GM12878 (cell line): ENCODE results near the gene BHLHE41.

Experiments used
- CHD4 ChIP-seq: fragments of 200-600 bp; sonication (generic); IDR thresholded peaks from 2 replicates; pipeline ENCODE4 v1.6.1; 2016; ENCODE audit warnings: mild to moderate bottlenecking
- MYC ChIP-seq: IDR thresholded peaks from 2 replicates; pipeline ENCODE4 v1.6.1; 2011; ENCODE audit warnings: mild to moderate bottlenecking, low read length, moderate library complexity, inconsistent platforms; ENCODE audit not compliant: insufficient read depth, insufficient replicate concordance, insufficient read length, severe bottlenecking
- POLR2A ChIP-seq: IDR thresholded peaks from 2 replicates; pipeline ENCODE4 v1.6.1; 2011; ENCODE audit warnings: low read depth, mild to moderate bottlenecking, low read length
- POLR2AphosphoS5 ChIP-seq: IDR thresholded peaks from 2 replicates; pipeline ENCODE4 v1.6.1; 2011; ENCODE audit warnings: mild to moderate bottlenecking, low read length, inconsistent platforms
- TF ChIP-seq, protein P1 (sequence below), 3 experiments: IDR thresholded peaks in 2 of 3; conservative IDR thresholded peaks in 1 of 3; 2 replicates each; pipeline ENCODE4 v1.5.1; 2011; ENCODE audit warnings: low read depth in 3 of 3, low read length in 3 of 3, mild to moderate bottlenecking in 3 of 3, control low read depth in 2 of 3, moderate library complexity in 2 of 3, inconsistent platforms in 1 of 3, mixed read lengths in 1 of 3; ENCODE audit not compliant: control insufficient read depth in 2 of 3, insufficient read depth in 1 of 3; ENCODE audit errors: extremely low read depth in 1 of 3

GRCh38 chr12:26101763-26102162 is 23.1 kb downstream of the BHLHE41 start:
- TF ChIP-seq MYC (no peak), CHD4 (no peak), POLR2A (no peak), POLR2AphosphoS5 (no peak)
- TF ChIP-seq, protein P1, sequence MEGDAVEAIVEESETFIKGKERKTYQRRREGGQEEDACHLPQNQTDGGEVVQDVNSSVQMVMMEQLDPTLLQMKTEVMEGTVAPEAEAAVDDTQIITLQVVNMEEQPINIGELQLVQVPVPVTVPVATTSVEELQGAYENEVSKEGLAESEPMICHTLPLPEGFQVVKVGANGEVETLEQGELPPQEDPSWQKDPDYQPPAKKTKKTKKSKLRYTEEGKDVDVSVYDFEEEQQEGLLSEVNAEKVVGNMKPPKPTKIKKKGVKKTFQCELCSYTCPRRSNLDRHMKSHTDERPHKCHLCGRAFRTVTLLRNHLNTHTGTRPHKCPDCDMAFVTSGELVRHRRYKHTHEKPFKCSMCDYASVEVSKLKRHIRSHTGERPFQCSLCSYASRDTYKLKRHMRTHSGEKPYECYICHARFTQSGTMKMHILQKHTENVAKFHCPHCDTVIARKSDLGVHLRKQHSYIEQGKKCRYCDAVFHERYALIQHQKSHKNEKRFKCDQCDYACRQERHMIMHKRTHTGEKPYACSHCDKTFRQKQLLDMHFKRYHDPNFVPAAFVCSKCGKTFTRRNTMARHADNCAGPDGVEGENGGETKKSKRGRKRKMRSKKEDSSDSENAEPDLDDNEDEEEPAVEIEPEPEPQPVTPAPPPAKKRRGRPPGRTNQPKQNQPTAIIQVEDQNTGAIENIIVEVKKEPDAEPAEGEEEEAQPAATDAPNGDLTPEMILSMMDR (IDR thresholded peaks at IDR 0.05 in 2 of 3, conservative IDR thresholded peaks at IDR 0.05 in 1 of 3; ENCODE audit: control insufficient read depth in 2 of 3, extremely low read depth in 1 of 3, insufficient read depth in 1 of 3, low read depth in 3 of 3, low read length in 3 of 3), result no peak
